GM18508 (cell line): ENCODE data around the gene LRPPRC.

ENCODE experiments used
- ATAC-seq: cut with Tn5 transposase; IDR thresholded peaks from one replicate; pipeline ENCODE4 v1.9.1; 2021; ENCODE audit warnings: moderate number of reproducible peaks; ENCODE audit not compliant: insufficient read depth, unreplicated experiment

LRPPRC gene

DNA sequence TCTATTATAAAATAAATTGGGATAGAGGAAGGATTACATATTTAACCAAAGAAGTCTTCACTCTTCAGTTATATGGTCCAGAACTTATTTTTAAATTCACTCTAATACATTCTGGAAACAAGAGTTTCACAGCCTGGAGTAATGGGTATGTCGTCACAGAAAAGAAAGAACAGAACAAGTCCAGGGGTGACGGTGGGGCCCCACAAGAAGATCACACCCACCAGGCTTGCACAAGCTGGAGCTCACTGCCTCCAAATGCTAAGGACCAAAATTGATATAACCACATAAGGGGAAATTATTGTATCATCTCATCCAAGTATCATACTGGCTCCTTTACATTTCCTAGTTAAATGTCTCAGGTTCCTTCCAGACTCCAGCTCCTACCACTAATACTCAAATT, 11.3 kb downstream of the LRPPRC start:
- no peak for ATAC-seq

DNA sequence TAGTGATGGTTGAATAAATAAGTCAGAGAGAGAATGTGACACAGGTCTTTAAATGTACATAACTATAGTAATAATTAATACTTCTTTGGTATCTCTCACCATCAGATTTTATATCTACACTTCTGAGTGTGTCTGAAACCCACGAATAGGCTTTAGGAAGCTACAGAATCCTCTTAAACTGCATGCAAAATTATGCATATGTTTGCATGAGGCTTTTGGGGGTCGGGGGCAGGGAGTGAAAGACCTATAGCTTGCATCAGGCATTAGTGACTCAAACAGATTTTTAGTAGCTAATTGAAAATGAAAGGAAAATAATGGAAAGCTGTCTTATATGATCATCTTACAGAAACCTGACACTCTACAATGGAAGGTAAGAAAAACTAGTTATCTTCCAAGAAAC, 14.9 kb downstream of the LRPPRC start:
- ATAC-seq = no peak

DNA sequence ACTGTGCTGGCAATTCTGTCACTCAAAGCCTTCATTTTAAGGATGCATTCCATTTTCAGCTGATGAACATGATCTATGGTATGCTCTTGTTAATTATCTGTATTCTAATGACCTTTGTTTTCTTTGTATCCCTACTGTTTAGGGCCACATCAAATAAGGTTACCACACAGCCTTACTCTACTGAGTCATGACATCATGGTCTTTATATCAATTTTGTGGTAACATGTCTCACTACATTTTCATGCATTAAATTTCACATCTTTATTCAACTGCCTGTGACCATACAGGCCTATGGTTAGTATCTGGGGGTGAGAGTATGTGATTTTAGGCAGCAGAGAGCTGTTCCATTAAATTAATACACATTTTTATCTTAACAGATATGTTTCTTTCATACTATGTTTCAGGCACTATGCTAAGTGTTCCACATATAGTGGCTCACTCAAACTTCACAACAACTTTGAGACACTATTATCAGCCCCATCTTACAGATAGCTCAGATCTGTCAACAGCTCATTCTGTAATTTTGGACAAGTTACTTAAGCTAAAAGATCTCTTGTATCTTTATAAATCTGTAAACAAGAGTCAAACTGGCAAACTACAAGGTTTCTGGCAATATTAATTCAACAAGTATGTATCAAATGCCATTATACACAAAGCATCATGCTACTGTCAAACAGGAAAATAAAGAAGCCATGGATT, 18.0 kb downstream of the LRPPRC start:
- ATAC-seq = no peak

DNA sequence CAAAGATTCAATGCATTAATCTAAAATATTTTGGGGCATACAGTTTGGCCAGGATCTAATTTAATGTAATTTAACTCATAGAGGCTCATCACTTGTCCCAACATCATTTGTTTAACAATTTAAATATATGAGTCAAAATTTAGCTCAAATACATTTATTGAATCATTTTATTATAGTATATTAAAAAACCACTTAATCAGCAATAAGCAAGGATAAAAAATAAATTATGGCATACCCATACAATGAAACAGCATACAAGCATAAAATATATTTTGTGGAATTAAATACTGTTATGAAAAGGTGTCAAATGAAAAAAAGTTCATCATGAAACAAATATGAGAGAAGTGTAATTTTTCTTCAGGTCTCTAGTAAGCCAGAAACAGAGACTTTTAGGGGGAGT, 34.9 kb downstream of the LRPPRC start:
- ATAC-seq = no peak

DNA sequence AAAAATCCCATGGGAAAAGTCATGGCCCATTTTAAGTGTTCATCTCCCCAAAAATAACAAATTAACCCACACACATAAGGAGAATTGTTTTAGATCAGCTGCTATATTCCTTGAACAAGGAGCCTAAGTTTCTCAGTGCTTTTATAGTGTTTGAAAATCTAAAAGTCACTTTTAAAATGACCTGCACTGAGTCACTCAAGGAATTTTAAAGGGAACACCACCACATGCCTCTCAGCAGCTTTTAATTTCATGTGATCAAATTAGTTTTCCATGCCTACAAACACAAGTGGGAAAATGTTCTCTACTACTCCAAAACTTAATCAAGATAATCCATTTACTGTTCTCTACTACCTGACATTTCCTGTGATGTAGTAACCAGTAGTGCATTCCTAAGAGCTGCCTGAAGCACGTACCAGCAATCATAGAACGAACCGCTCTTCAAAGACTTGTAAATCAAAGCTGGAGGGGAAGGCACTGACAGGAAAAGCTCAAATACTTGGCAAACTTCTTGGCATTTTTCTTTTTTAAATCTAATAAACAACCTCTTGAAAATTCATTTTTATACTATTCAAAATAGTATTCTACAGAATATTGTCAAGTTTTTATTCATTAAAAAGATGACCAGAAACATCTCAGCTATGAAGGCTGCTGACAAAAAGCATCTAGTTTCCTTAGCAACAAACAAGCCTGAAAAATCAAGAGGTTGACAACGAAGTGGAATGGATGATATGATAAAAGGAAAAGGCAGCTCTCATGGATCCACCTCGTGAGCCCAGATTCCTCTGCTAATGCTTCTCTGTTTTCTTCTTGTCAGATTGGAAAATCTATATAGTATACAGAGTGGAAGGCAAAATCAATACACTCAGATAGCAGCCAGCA, 37.2 kb downstream of the LRPPRC start:
- ATAC-seq = no peak

DNA sequence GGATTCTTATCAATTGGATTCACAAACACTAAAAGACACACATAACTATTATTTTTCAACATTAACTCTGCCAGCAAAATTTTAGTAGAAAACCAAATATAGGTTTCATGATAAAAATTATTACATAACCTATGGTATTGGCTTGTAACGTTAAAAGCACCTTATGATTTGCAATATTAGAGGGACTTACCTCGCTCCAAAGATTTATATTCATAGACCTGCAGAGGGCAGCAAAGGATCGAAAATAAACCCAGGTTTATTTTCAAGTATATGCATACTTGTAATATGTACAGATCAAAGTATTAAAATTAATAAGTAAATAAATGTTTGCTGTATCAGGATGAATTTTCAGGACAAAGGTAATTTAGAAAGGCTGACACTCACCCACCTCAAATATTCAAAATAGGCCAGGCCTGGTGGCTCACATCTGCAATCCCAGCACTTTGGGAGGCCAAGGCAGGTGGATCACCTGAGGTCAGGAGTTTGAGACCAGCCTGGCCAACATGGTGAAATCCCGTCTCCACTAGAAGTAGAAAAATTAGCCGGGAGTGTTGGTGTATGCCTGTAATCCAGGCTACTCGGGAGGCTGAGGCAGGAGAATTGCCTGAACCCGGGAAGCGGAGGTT, 45.3 kb downstream of the LRPPRC start:
- ATAC-seq = no peak

DNA sequence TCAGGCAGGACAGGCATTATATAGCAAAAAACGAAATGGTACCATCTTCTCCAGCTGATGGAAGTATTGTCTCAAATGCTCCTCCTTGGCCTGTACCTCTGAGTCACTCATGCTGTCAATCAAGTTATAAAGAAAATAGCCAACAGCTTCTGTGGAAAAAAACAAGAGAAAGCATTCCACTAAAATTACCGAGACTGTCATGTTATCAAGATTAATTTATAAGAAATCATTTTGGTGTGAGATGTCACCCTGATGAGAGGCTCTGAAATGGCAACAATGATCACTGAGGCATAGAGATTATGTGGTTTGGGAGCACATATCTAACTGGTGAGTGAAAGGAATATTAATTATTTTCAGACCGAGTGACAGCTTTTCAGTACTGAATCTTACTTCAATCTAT, 47.4 kb downstream of the LRPPRC start:
- ATAC-seq = no peak

DNA sequence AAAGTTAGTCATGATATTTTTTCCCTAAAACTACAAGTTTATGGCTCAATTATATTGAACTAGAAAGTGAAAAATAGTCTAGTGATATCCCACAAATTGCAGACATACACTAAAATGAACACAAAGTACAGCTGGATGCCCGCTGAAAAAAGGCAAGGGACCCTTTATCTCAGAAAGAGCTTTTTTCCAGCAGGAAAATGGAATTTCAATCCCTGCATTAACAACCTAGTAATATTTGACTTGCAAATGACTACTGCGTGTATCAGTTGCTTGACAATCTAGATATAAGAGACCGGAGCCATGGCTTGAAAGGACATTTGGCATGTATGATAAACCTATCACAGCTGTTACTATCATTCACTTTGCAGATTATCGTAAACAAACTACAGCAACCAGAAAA, 49.1 kb downstream of the LRPPRC start:
- no peak for ATAC-seq

DNA sequence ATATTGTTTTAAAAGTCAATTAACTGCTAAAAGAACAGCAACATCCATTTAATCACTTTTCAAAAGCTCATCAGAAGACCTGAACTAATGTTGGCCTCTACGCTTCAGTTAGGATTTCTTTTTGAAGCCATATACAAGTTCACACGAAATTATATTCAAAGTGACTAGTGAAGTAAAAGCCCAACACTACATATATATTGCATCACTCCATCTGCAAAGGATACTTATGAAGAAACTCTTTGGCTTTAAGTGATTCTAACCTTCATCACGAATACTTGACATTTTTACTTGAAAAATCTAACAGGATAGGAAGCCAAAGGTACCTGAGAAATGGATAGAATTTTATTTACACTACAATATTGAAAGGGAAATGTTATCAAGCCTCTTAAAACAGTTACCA, 50.4 kb downstream of the LRPPRC start:
- ATAC-seq = no peak

DNA sequence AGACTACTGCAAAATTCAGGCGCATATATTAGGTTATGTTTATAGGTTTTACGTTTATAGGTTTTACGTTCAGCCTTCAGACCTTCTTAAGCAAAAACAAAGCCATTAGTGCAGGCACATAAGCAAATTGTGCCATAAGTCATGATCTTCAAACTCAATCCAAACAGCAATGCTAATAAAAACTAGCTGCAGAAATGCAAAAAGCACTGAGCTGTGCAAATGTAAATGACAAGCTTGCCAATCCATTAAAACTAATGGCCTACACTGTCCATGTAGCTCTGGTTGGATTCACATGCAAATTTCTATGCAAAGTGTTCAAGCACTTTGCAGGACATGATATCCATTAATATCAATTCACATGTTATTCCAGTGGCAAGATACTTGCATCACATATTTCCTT, 50.9 kb downstream of the LRPPRC start:
- no peak for ATAC-seq

DNA sequence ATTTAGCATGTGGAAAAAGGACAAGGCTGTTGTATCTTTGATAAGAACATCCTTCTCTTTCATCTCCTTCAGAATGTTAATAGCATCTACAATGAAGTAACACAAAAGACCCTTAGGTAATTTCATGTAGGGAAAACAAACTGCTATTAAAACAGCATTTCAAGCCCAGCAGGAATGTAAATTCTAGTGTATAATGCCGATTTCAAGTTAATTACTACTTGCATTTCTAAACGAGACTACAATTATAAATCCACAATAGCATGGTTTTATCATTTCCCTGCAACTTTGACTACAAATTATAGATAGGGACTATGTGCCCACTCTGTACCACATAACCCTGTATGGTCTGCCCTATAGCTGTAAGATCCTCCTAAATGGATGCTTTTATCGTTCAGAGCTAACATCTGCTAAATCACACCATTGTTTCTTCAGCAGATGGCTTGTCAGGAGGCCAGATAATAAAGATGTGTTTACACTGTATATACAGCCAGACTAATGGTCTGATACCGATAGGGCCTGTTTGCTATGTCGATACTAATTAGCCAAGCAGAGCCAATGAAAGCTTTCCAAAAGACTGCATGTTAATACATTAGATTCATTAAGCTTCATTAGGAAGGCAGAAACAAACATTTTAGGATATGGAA, 51.9 kb downstream of the LRPPRC start:
- ATAC-seq = no peak

DNA sequence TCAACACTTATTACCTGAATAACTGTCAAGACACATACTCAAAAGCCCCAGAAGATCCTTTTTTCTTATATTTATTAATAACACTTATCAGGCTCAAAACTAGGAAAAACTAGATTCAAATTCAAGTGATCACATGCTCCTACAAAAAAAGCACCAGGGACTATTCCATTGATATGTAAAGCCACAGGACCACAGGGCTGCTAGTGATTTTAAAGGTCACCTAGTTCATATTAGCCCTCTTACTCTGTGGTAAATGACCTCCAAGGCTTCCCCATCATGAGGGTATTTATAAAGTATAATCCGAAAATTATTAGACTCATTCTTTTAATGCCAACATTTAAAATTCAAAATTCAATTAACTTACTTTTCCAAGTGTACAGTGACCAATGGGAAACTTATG, 52.5 kb downstream of the LRPPRC start:
- ATAC-seq = no peak

DNA sequence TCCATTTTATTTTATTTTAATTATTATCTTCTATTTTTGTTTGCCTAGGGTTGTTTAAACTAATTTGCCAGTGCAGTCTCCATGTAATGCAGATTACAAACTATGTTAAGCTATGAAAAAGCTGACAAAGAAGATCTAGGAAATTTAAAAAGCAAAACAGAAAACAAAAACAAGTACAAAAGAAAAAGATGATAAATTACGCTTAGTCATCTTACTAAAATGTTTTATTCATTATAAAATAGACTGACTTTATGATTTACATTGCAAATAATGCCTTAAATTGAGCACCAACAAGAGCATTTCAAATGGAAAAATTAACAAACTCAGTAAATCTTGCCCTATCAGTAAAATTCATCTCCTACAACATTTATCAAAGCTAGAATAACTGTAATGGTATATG, 52.9 kb downstream of the LRPPRC start:
- no peak for ATAC-seq

DNA sequence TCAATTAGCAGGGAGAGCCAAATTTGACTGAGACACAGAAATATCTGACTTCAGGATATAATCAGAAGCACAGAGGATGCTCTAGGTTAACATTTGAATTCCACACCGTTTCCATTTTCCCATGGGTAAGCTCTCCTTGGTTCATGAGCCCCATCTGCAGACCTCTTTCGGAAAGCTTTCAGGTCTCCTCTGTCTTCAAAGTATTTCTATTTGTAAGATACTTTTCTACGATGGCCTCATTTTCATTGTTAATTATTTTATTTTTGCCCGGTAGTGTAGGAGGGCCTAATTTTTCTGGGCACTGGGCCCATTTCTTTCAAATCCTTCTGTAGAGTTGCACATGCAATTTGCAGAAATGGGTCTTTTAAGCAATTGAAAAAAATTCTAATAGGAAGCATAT, 53.8 kb downstream of the LRPPRC start:
- no peak for ATAC-seq

DNA sequence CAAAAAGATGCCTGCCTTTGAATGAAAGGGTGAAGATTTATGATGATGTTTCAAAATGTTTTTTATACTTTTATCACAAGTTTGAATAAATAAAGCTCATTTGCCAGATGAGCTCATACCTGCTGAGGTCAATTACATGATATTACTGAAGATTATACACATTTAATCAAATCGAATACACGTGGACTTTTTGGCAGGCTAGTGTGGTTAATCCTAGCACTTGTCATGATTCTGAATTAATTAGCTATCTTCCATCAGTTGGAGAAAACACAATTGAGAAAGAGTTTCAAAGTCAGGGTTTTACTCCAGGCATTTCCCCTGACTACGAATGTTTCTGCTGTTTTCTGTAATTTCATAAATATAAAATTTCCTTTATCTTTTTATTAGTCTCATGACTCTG, 54.4 kb downstream of the LRPPRC start:
- no peak for ATAC-seq

DNA sequence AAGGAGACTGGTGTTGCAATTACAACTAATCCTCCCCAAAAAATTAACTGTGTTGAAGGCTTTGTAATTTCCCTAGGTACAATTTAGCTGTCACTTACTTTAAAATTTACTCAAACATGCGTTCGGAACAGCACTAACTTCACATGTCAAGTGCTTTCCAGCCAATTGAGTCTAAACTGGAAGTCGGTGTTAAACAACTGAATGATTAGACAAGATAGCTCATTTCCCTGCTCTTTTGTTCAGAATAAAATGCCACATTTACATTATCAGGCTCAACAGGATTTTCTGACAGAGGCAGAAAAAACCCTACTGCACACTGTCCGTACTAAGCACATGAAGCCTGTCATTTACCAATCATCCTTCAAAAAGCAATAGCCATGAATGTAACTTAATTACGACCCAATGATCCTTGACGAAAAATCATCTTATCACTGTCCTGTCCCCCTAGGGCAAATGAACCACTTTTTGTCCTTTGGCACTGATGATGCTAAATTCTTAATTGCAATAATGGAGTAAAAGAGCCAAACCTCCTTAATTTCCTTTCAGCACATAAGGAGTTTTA, 56.0 kb downstream of the LRPPRC start:
- ATAC-seq = no peak

DNA sequence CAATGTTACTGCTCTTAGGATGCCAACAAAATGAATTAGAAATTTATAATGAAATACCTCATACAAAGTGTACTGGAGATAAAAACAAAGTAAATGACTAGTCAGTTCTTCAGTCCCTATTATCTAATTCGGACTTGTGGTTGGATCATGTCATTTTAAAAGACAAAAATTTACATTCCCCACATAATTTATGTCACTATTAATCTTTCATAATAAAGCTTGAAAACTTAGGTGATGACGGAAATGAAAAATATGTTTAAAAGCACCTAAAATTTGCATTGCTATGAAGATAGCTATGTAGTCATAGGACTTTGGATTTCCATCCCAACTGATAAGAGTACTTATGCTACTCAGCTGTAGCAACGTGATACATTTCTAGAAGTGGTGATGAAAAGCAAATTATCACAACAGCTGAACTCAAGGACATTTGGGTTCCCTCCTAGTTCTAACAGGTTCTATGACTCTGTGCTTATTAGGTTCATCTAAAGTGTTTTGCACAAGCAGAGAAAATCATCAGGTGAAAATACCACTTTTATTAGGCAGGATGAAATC, 58.4 kb downstream of the LRPPRC start:
- no peak for ATAC-seq

DNA sequence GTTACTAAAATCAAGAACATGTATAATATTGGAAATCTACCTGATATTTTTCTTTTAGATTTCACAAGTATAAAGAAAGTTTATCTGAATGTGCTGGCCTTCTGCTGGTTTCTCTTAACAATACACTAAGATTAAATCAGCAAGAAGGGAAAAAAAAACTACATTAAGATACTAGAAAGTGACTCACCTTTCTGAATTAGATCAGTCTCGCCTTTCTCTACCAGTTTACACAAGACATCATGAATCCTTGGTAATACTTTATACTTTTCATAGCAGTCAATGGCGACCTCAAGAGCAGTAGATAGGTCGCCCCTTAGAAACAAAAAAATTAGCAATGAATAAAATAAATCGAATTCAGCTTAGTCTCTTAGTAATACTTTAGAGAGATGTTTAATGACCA, 61.2 kb downstream of the LRPPRC start:
- no peak for ATAC-seq

DNA sequence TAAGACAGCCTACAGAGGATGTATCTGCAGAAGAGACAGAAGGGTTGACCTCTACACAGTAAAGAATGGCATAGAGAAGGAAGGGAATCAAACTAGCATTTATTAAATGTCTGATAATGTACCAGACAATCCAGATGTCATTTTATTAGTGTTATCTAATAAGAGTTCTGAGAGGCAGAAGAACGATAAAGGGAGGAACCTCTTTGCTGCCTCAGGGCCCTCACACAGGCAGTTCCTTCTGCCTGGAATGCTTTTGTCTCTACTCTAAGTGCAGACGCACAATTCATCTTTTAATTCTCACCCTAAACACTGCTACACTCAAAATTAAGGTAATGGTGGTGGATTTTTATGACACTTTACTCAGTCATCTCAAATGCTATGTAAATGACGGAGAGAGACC, 64.5 kb downstream of the LRPPRC start:
- no peak for ATAC-seq

DNA sequence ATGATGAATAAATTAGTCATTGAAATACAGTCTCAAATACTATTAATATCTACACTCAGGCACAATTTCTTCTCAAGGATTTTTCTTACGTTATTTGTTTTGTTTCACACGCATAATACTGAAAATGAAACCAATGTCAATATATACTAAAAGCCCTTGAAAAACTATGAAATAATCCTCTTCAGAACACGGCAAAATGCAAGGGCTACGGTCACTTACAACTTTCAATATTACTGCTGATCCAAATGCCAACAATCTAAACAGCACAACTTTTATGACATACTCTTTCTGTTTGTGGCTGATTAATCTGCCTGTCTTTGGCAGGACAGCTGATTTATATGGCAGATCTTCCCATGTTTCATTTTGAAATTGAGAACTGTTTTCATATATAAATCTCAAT, 68.3 kb downstream of the LRPPRC start:
- ATAC-seq = no peak
